Adrenal gland (tissue), 12 donors: ENCODE data around the gene FYCO1. TPM values are rescaled to one million over a fixed set of nuclear protein-coding genes. Genes with fewer than 3 reads are reported as not detected.

Experiments used
- DNase-seq, 7 donors: peaks; one replicate each; pipeline ENCODE4 v3.0.0-alpha.2; 2019 to 2020
- H3K27ac ChIP-seq, 5 donors: fragments of 200-600 bp; sonication (generic) in 4 of 5; 1 replicate in 3 of 5; 2 replicates in 2 of 5; pipeline versions ENCODE4 v1.5.1 to v1.8.0; 2016 to 2020; ENCODE audit warnings: mild to moderate bottlenecking in 1 of 5
- H3K27me3 ChIP-seq: fragments of 200-600 bp; 2 replicates; pipeline ENCODE4 v1.8.0; 2021
- H3K36me3 ChIP-seq, 2 donors: fragments of 200-600 bp; replicated peaks in 1 of 2; 1 replicate in 1 of 2; 2 replicates in 1 of 2; pipeline versions ENCODE4 v1.5.1 to v1.8.0; 2018 to 2022
- H3K4me1 ChIP-seq, 2 donors: fragments of 200-600 bp; replicated peaks in 1 of 2; 1 replicate in 1 of 2; 2 replicates in 1 of 2; pipeline versions ENCODE4 v1.5.1 to v1.8.0; 2018 to 2021
- H3K4me3 ChIP-seq, 4 donors: fragments of 200-600 bp; sonication (generic) in 3 of 4; one replicate each; pipeline ENCODE4 v1.5.1; 2016 to 2018
- H3K9me3 ChIP-seq, 3 donors: fragments of 200-600 bp; sonication (generic) in 1 of 3; replicated peaks in 1 of 3; 1 replicate in 2 of 3; 2 replicates in 1 of 3; pipeline versions ENCODE4 v1.5.1 to v1.8.0; 2016 to 2021
- CTCF ChIP-seq, 6 experiments: fragments of 450-650 bp in 4 of 6; fragments of 200-600 bp in 2 of 6; sonication (generic) in 1 of 6; IDR thresholded peaks; 1 replicate in 5 of 6; 2 replicates in 1 of 6; pipeline versions ENCODE4 v1.5.1 to v1.8.0; 2016 to 2021; ENCODE audit warnings: antibody characterized with exemption in 6 of 6, mild to moderate bottlenecking in 2 of 6, moderate library complexity in 1 of 6
- POLR2A ChIP-seq, 2 donors: fragments of 450-650 bp; IDR thresholded peaks; one replicate each; pipeline ENCODE4 v1.6.1; 2017; ENCODE audit warnings: antibody characterized with exemption in 2 of 2, mild to moderate bottlenecking in 2 of 2, moderate library complexity in 1 of 2
- WGBS, 4 donors: extraction: QIAGEN DNeasy Blood & Tissue Kit in 2 of 4; methylation state at CpG; one replicate each; pipeline versions ENCODE4 v1.1.5 to v1.1.7; 2013 to 2017; 5-methylcytosine and 5-hydroxymethylcytosine counted together
- intact Hi-C, 2 donors: fragments of 100-400 bp; cut with DNase I; formaldehyde crosslinking; loops; one replicate each; pipeline versions ENCODE4 v1.14.1 to v1.15.0; 2022 to 2023
- polyA plus RNA-seq, 3 donors: library from polyadenylated mRNA; stranded (reverse); fragments of 200-250 nt in 2 of 3; fragments of 350-450 nt in 1 of 3; fragmentation: Illumina TruSeq in 1 of 3; extraction: RNeasy Lipid Tissue Mini Kit (QIAGEN cat#74804) in 1 of 3; gene quantifications; one replicate each; pipeline ENCODE4 v1.2.3, GENCODE V29; 2013 to 2014
- total RNA-seq, 9 donors: library from RNA; depleted of rRNA in 4 of 9; stranded (reverse); fragments of >200 nt in 4 of 9; fragments of 120-200 nt in 1 of 9; fragmentation: NEBNext Ultra II Directional in 1 of 9; extraction: Animal tissue kit (Norgen Biotek cat#: 25700) in 1 of 9; gene quantifications; one replicate each; pipeline versions ENCODE4 v1.1.0 to v1.2.4, GENCODE V29; 2013 to 2023
- donor health status: healthy with polysubstance abuse.
- donor health status: Bipolar disorder and iron deficiency.
- donor health status: DM: yes; HTN: yes; CAD: no.
- donor health status: DM: no; HTN: no; CAD: no.
- donor health status: DM: no; HTN: no; CAD: no.
- donor health status: DM: yes; HTN: yes; CAD: no.

The FYCO1 gene
- total and polyA plus RNA-seq, 12 donors: 12.3 to 74.3 (median 29.4) TPM

GRCh38 chr3:45967724-45968123 lies 27.9 kb downstream of the FYCO1 start:
- Histone ChIP-seq H3K36me3 (peaks cover 0 to 74% of the 10 kb centered on the region in 2 donors), H3K27ac (no peak overlapping the region), H3K4me1 (peaks cover 8 to 15% of the 10 kb centered on the region in 2 donors), H3K9me3 (no peaks in the 10 kb centered on the region), H3K4me3 (no peak overlapping the region), H3K27me3 (no peaks in the 10 kb centered on the region)
- no peak for DNase-seq
- 73 to 87% (median 80%) methylated on average over 8 of the region's 8 CpGs for WGBS, 4 donors
- TF ChIP-seq POLR2A (IDR thresholded peaks at IDR 0.05) (no peak), CTCF (IDR thresholded peaks at IDR 0.05) (no peak)
- intact Hi-C loops: no loop called here

GRCh38 chr3:45966950-45967640 lies 28.5 kb downstream of the FYCO1 start:
- Histone ChIP-seq H3K27me3 (no peaks in the 10 kb centered on the region), H3K9me3 (no peaks in the 10 kb centered on the region), H3K36me3 (peaks cover 0 to 79% of the 10 kb centered on the region in 2 donors), H3K4me1 (peaks cover 2 to 8% of the 10 kb centered on the region in 2 donors), H3K27ac (no peak overlapping the region), H3K4me3 (no peak overlapping the region)
- no peak for DNase-seq
- TF ChIP-seq CTCF (IDR thresholded peaks at IDR 0.05): no peak
- TF ChIP-seq POLR2A (IDR thresholded peaks at IDR 0.05): no peak
- intact Hi-C loops: no loop called here
- 89 to 95% (median 92%) methylated on average over 6 to 16 of the region's 16 CpGs for WGBS, 4 donors

DNA sequence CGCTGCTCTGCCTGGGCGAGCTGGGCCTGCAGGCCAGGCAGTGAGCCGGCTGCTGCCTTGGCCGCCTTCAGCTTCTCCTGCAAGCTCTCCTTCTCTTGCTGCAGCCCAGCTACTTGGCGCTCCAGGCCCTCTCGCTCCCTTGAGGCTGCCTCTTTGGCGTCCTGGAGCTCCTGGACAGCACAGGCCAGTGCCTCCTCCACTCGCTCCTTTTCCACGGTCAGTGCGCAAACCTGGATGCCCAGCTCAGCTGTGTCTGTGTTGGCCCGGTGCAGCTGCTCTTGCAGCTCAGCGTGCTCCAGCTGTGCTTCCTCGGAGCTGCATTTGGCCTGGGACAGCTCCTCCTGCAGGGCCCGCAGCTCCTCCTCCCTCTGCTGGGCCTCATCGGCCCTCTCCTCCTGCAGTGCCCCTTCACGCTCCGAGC lies 29.2 kb downstream of the FYCO1 start:
- H3K27me3 ChIP-seq: no peaks in the 10 kb centered on the region
- intact Hi-C loops: no loop called here
- no peak overlapping the region for H3K4me3 ChIP-seq
- TF ChIP-seq CTCF (IDR thresholded peaks at IDR 0.05) (no peak), POLR2A (IDR thresholded peaks at IDR 0.05) (no peak)
- H3K9me3 ChIP-seq: no peaks in the 10 kb centered on the region
- no peak for DNase-seq
- H3K27ac ChIP-seq: no peak overlapping the region
- WGBS, 4 donors: 87 to 92% (median 89%) methylated on average over 13 to 17 of the region's 17 CpGs
- H3K36me3 ChIP-seq: peaks cover 0 to 86% of the 10 kb centered on the region in 2 donors
- H3K4me1 ChIP-seq: peaks cover 0 to 1% of the 10 kb centered on the region in 2 donors

DNA sequence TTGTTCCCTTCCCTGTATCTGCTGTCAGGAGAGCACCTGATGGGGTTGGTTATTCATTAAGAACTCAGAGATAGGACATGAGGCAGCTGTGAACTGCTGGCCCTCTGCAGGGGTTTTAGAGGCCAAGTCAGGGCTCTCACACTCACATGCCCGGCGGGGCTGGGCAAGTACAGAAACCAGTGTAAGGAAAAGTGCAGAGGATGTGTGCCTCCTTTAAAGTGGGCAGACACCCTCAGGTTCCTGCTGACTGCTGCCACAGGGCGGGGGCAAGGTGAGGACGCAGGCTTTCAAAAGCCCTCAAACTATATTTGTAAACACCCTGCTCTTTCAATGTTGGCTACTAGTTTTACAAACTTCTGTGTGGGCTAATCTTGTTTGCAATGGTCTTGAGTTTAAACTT lies 30.0 kb downstream of the FYCO1 start:
- no peak for DNase-seq
- Histone ChIP-seq H3K27me3 (no peaks in the 10 kb centered on the region), H3K27ac (no peak overlapping the region), H3K4me1 (no peaks in the 10 kb centered on the region), H3K9me3 (no peaks in the 10 kb centered on the region), H3K36me3 (peaks cover 0 to 93% of the 10 kb centered on the region in 2 donors), H3K4me3 (no peak overlapping the region)
- TF ChIP-seq CTCF (IDR thresholded peaks at IDR 0.05): no peak
- no peak for TF ChIP-seq POLR2A (IDR thresholded peaks at IDR 0.05)
- intact Hi-C loops: no loop called here
- 84 to 96% (median 90%) methylated on average over 4 of the region's 4 CpGs for WGBS, 4 donors
